ENCODE measurements around the gene LMO1. TPM values are rescaled to one million over a fixed set of nuclear protein-coding genes. Genes with fewer than 3 reads are reported as not detected.

LMO1 gene
- total RNA-seq, 4 donors from 2014 or later, result 0.50 TPM; not detected in 3

DNA sequence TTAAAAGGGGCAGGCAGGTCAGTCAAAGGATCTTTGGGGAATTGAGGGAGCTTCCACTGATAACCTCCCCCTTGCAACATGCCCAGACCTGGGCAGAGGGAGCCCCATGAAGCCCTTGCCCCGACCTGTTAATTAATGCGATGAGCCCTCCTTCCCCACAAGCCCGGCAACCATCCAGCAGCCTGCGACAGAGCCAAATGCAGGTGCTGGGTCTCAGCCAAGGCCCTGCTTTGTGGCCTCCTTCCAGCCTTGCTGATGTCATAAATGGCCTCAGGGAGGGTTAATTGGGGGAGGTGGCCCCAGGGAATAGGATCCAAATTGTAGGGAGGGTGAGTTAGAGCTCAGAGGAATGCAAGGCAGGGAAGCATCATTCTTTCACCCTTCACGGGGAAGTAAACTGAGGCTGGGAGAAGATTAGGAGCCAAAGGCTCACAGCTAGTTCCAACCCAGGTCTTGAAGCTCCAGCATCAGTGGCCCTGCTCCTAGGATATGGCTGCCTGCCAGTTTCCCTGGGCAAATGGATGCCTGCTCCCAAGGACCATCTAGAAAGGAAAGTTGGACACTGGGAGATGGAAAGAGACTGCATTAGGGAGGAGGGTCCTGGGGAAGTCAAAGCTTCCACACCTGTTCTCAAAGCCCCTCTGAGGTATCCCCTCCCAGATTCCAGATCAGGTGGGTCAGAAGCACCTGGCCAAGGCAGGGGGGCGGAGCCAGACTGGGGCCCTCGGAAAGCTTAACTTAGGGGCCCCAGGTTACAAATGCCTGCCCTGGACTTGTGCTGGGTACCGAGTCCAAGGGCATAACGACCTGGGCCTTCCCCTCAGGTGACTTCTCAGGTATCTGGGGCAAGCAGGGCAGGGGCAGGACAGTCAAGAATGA, 34.1 kb downstream of the LMO1 start:
- 58% methylated on average over 7 of the region's 9 CpGs for WGBS
- intact Hi-C loops (cut with DNase I), result loop anchor here (5.0 kb wide), 1 partner anchor 338 kb away; no protein-coding TSS in a partner anchor
- DNase-seq (ENCODE audit: extremely low spot score), result no peak
- Histone ChIP-seq H3K4me1 (peaks cover 7 to 32% (median 21%) of the 10 kb centered on the region in 4 donors), H3K27me3 (no peaks in the 10 kb centered on the region), H3K4me3 (no peak overlapping the region), H3K36me3 (no peaks in the 10 kb centered on the region), H3K27ac (replicated peaks in 1 of 4) (no peak overlapping the region), H3K9me3 (no peaks in the 10 kb centered on the region)
- no peak for TF ChIP-seq POLR2A (IDR thresholded peaks at IDR 0.05; ENCODE audit: low read depth)
- TF ChIP-seq POLR2AphosphoS5 (IDR thresholded peaks at IDR 0.05), result no peak
- TF ChIP-seq EP300 (IDR thresholded peaks at IDR 0.05), result no peak
- TF ChIP-seq CTCF (IDR thresholded peaks at IDR 0.05), result no peak

DNA sequence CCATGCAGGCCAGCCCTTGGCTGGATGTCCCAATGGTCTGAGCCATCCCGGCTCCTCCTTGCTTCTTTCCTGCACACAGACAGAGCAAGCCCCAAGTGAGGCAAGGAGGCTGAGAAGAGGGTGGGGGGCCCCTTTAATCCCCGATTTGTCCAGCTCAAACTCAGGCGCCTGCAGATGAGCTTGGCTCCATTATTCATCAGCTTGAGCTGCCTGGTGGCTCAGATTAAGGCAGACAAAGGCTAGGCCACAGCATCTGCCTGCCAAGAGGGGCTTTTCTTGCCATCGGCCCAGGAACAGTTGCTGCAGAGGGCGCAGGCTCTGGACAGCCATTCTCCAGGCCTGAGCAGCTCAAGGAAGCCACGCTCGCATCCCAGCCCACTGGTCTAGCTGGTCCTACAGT, 35.4 kb downstream of the LMO1 start:
- no peak for TF ChIP-seq CTCF (IDR thresholded peaks at IDR 0.05)
- TF ChIP-seq POLR2A (IDR thresholded peaks at IDR 0.05; ENCODE audit: low read depth), result no peak
- TF ChIP-seq POLR2AphosphoS5 (IDR thresholded peaks at IDR 0.05), result no peak
- TF ChIP-seq EP300 (IDR thresholded peaks at IDR 0.05), result no peak
- WGBS, result 81% methylated on average over 7 of the region's 7 CpGs
- intact Hi-C loops (cut with DNase I), result loop anchor here (5.0 kb wide), 1 partner anchor 339 kb away; no protein-coding TSS in a partner anchor
- no peak for DNase-seq (ENCODE audit: extremely low spot score)
- H3K36me3 ChIP-seq, result no peaks in the 10 kb centered on the region
- no peak overlapping the region for H3K27ac ChIP-seq (replicated peaks in 1 of 4)
- no peaks in the 10 kb centered on the region for H3K9me3 ChIP-seq
- peaks cover 7 to 19% (median 15%) of the 10 kb centered on the region in 4 donors for H3K4me1 ChIP-seq
- no peak overlapping the region for H3K4me3 ChIP-seq
- no peaks in the 10 kb centered on the region for H3K27me3 ChIP-seq

GRCh38 chr11:8227156-8228152, 36.2 kb downstream of the LMO1 start:
- Histone ChIP-seq H3K4me3 (no peak overlapping the region), H3K27ac (replicated peaks in 1 of 4) (no peak overlapping the region), H3K36me3 (no peaks in the 10 kb centered on the region), H3K4me1 (peaks cover 7 to 18% (median 15%) of the 10 kb centered on the region in 4 donors), H3K9me3 (no peaks in the 10 kb centered on the region), H3K27me3 (no peaks in the 10 kb centered on the region)
- intact Hi-C loops (cut with DNase I), result loop anchor here (5.0 kb wide), 1 partner anchor 340 kb away; no protein-coding TSS in a partner anchor
- 86% methylated on average over 4 of the region's 4 CpGs for WGBS
- DNase-seq (ENCODE audit: extremely low spot score), result no peak
- no peak for TF ChIP-seq EP300 (IDR thresholded peaks at IDR 0.05)
- TF ChIP-seq POLR2AphosphoS5 (IDR thresholded peaks at IDR 0.05), result no peak
- no peak for TF ChIP-seq CTCF (IDR thresholded peaks at IDR 0.05)
- TF ChIP-seq POLR2A (IDR thresholded peaks at IDR 0.05; ENCODE audit: low read depth), result no peak

DNA sequence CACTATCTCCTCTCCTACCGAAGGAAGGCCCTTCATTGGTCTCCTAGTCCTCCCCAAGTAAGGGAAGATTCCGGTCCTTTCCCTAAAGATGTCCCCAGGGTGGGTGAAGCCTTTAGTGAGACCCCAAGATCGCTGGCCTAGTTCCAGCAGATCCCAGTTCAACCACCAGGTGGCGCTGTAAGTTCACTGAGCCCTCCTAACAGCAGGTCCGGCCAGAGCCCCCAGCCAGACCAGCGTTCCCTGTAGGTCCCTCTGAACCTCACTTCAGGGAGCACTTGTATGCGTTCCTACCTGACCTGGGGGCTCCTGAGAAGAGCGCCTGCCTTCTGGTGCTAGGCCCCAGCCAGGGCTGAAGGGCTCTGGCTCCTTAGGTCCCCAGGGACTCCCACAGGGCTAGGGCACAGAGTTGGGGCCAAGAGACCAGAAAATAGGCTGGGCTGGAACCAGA, 38.1 kb downstream of the LMO1 start:
- TF ChIP-seq POLR2A (IDR thresholded peaks at IDR 0.05; ENCODE audit: low read depth) (no peak), POLR2AphosphoS5 (IDR thresholded peaks at IDR 0.05) (peak in 1 of 2 donors; percentile 31), CTCF (IDR thresholded peaks at IDR 0.05) (peak; percentile 87 to 93 (median 90)), EP300 (IDR thresholded peaks at IDR 0.05) (no peak)
- DNase-seq (ENCODE audit: extremely low spot score), result peak; percentile 94
- H3K27me3 ChIP-seq, result no peaks in the 10 kb centered on the region
- no peak overlapping the region for H3K27ac ChIP-seq (replicated peaks in 1 of 4)
- no peaks in the 10 kb centered on the region for H3K36me3 ChIP-seq
- H3K9me3 ChIP-seq, result no peaks in the 10 kb centered on the region
- H3K4me3 ChIP-seq, result no peak overlapping the region
- intact Hi-C loops (cut with DNase I), result loop anchor here (1.0 to 5.0 kb wide), 2 partner anchors 38 to 342 kb away; partner anchors contain the start of gene LMO1
- H3K4me1 ChIP-seq, result peaks cover 7 to 18% (median 15%) of the 10 kb centered on the region in 4 donors
- WGBS, result 5% methylated on average over 5 of the region's 8 CpGs

Measured in esophagus muscularis mucosa (tissue), 4 donors.